K562 (cell line): Measurements from ENCODE around the gene DNAH3.

ENCODE experiments used
- CXXC5 ChIP-seq: fragments of 250-450 bp; sonication (Bioruptor Pico); IDR thresholded peaks from 2 replicates; pipeline ENCODE4 v1.8.0; 2022; ENCODE audit warnings: inconsistent platforms, mild to moderate bottlenecking, moderate library complexity
- EZH2 ChIP-seq: IDR thresholded peaks from 2 replicates; pipeline ENCODE4 v1.6.1; 2012; ENCODE audit warnings: low read depth, mild to moderate bottlenecking, inconsistent platforms, low read length, borderline replicate concordance
- MCM5 ChIP-seq: fragments of 450-650 bp; IDR thresholded peaks from 2 replicates; pipeline ENCODE4 v1.6.1; 2016; ENCODE audit warnings: low read depth
- SRSF7 ChIP-seq: fragments of 200-400 bp; formaldehyde crosslinking; optimal IDR thresholded peaks from 2 replicates; pipeline ENCODE3; 2017; ENCODE audit warnings: mild to moderate bottlenecking, low read depth, low read length
- ZNF263 ChIP-seq: sonication (generic); formaldehyde crosslinking; IDR thresholded peaks from 2 replicates; pipeline ENCODE4 v1.8.0; 2022; ENCODE audit warnings: mild to moderate bottlenecking, missing genetic modification reagents, borderline replicate concordance
- TF ChIP-seq, protein P1 (sequence below), 2 experiments: fragments of 450-650 bp; formaldehyde crosslinking in 1 of 2; IDR thresholded peaks; 2 replicates each; pipeline versions ENCODE4 v1.4.0 to v1.6.1; 2014 to 2020; ENCODE audit warnings: mild to moderate bottlenecking in 2 of 2, borderline replicate concordance in 1 of 2, low read depth in 1 of 2

DNA sequence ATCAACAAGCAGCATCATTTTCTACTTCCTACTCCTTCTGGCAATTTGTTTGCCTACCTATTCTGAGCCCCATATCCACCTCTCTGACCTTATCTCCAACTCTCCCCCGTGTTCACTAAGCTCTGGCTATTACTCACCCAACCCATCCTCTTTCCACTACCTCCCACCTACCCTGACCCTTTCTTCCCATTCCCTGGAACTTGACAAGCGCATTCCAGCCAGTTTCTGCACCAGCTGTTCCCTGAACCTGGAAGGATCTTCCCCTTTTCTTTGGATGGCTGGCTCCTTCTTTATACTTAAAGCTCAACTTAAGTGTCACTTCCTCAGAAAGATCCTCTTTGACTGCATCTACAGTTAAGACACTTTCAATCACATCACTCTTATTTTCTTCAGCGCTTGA lies 252.7 kb downstream of the DNAH3 start:
- TF ChIP-seq MCM5: no peak
- TF ChIP-seq SRSF7: no peak
- TF ChIP-seq EZH2: no peak
- no peak for TF ChIP-seq ZNF263 (CRISPR knock-in tag)
- TF ChIP-seq, protein P1, sequence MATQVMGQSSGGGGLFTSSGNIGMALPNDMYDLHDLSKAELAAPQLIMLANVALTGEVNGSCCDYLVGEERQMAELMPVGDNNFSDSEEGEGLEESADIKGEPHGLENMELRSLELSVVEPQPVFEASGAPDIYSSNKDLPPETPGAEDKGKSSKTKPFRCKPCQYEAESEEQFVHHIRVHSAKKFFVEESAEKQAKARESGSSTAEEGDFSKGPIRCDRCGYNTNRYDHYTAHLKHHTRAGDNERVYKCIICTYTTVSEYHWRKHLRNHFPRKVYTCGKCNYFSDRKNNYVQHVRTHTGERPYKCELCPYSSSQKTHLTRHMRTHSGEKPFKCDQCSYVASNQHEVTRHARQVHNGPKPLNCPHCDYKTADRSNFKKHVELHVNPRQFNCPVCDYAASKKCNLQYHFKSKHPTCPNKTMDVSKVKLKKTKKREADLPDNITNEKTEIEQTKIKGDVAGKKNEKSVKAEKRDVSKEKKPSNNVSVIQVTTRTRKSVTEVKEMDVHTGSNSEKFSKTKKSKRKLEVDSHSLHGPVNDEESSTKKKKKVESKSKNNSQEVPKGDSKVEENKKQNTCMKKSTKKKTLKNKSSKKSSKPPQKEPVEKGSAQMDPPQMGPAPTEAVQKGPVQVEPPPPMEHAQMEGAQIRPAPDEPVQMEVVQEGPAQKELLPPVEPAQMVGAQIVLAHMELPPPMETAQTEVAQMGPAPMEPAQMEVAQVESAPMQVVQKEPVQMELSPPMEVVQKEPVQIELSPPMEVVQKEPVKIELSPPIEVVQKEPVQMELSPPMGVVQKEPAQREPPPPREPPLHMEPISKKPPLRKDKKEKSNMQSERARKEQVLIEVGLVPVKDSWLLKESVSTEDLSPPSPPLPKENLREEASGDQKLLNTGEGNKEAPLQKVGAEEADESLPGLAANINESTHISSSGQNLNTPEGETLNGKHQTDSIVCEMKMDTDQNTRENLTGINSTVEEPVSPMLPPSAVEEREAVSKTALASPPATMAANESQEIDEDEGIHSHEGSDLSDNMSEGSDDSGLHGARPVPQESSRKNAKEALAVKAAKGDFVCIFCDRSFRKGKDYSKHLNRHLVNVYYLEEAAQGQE (IDR thresholded peaks at IDR 0.05; ENCODE audit: borderline replicate concordance): no peak
- TF ChIP-seq, protein P1 (CRISPR knock-in tag; IDR thresholded peaks at IDR 0.05; ENCODE audit: low read depth): no peak
- TF ChIP-seq CXXC5: no peak
